ENCODE results near the gene PKNOX2. TPM values are rescaled to one million over a fixed set of nuclear protein-coding genes. Genes with fewer than 3 reads are reported as not detected.

The PKNOX2 gene
- total RNA-seq, 4 donors from 2014 or later, result 1.2 to 5.7 (median 2.2) TPM

GRCh38 chr11:125394296-125394695 lies 229.7 kb downstream of the PKNOX2 start:
- Histone ChIP-seq H3K4me3 (no peak overlapping the region), H3K27me3 (no peaks in the 10 kb centered on the region), H3K9me3 (no peaks in the 10 kb centered on the region), H3K36me3 (peaks cover 0 to 16% of the 10 kb centered on the region in 2 donors), H3K27ac (no peak overlapping the region), H3K4me1 (peaks cover 0 to 15% (median 0%) of the 10 kb centered on the region in 3 donors)
- no peak for TF ChIP-seq POLR2A (IDR thresholded peaks at IDR 0.05)
- no peak for TF ChIP-seq CTCF (IDR thresholded peaks at IDR 0.05)
- TF ChIP-seq POLR2AphosphoS5 (IDR thresholded peaks at IDR 0.05), result no peak
- no peak for TF ChIP-seq EP300 (IDR thresholded peaks at IDR 0.05)
- ATAC-seq, result no peak
- WGBS, 2 donors (ENCODE audit: low coverage in 1 of 2), result 92 to 94% methylated on average over 2 of the region's 2 CpGs

- WGBS, 2 donors (ENCODE audit: low coverage in 1 of 2), result 82% methylated on average over 3 of the region's 5 CpGs; no CpG with 5 or more reads in 1 of the 2 donors
- no peaks in the 10 kb centered on the region for H3K4me1 ChIP-seq
- no peaks in the 10 kb centered on the region for H3K27me3 ChIP-seq
- no peak for ATAC-seq
- H3K36me3 ChIP-seq, result peaks cover 0 to 24% of the 10 kb centered on the region in 2 donors
- H3K9me3 ChIP-seq, result no peaks in the 10 kb centered on the region
- H3K27ac ChIP-seq, result no peak overlapping the region
- TF ChIP-seq POLR2AphosphoS5 (IDR thresholded peaks at IDR 0.05) (no peak), CTCF (IDR thresholded peaks at IDR 0.05) (no peak), EP300 (IDR thresholded peaks at IDR 0.05) (no peak), POLR2A (IDR thresholded peaks at IDR 0.05) (no peak)
- H3K4me3 ChIP-seq, result no peak overlapping the region
These were observed 232.9 kb downstream of the PKNOX2 start for GRCh38 chr11:125397421-125397820.

GRCh38 chr11:125398475-125398874 lies 233.9 kb downstream of the PKNOX2 start:
- Histone ChIP-seq H3K27ac (no peak overlapping the region), H3K4me1 (no peaks in the 10 kb centered on the region), H3K4me3 (no peak overlapping the region), H3K27me3 (no peaks in the 10 kb centered on the region), H3K9me3 (no peaks in the 10 kb centered on the region), H3K36me3 (peaks cover 0 to 24% of the 10 kb centered on the region in 2 donors)
- ATAC-seq, result no peak
- WGBS, 2 donors (ENCODE audit: low coverage in 1 of 2), result 80 to 87% methylated on average over 2 to 3 of the region's 4 CpGs
- TF ChIP-seq EP300 (IDR thresholded peaks at IDR 0.05) (no peak), CTCF (IDR thresholded peaks at IDR 0.05) (no peak), POLR2A (IDR thresholded peaks at IDR 0.05) (no peak), POLR2AphosphoS5 (IDR thresholded peaks at IDR 0.05) (no peak)

- Histone ChIP-seq H3K27me3 (no peaks in the 10 kb centered on the region), H3K36me3 (peaks cover 0 to 24% of the 10 kb centered on the region in 2 donors), H3K9me3 (no peaks in the 10 kb centered on the region), H3K4me3 (no peak overlapping the region), H3K27ac (no peak overlapping the region), H3K4me1 (peaks cover 0 to under 1% (median 0%) of the 10 kb centered on the region in 3 donors)
- no peak for ATAC-seq
- 74 to 89% methylated on average over 8 to 12 of the region's 12 CpGs for WGBS, 2 donors (ENCODE audit: low coverage in 1 of 2)
- no peak for TF ChIP-seq EP300 (IDR thresholded peaks at IDR 0.05)
- no peak for TF ChIP-seq CTCF (IDR thresholded peaks at IDR 0.05)
- no peak for TF ChIP-seq POLR2AphosphoS5 (IDR thresholded peaks at IDR 0.05)
- TF ChIP-seq POLR2A (IDR thresholded peaks at IDR 0.05), result no peak
These were observed 234.6 kb downstream of the PKNOX2 start for GRCh38 chr11:125398994-125399640.

GRCh38 chr11:125399945-125400344 lies 235.4 kb downstream of the PKNOX2 start:
- Histone ChIP-seq H3K27ac (no peak overlapping the region), H3K9me3 (no peaks in the 10 kb centered on the region), H3K4me3 (no peak overlapping the region), H3K4me1 (peaks cover 0 to 9% (median 0%) of the 10 kb centered on the region in 3 donors), H3K36me3 (peaks cover 0 to 24% of the 10 kb centered on the region in 2 donors), H3K27me3 (no peaks in the 10 kb centered on the region)
- WGBS, 2 donors (ENCODE audit: low coverage in 1 of 2), result 76 to 86% methylated on average over 2 to 5 of the region's 6 CpGs
- TF ChIP-seq POLR2A (IDR thresholded peaks at IDR 0.05) (no peak), CTCF (IDR thresholded peaks at IDR 0.05) (no peak), EP300 (IDR thresholded peaks at IDR 0.05) (no peak), POLR2AphosphoS5 (IDR thresholded peaks at IDR 0.05) (no peak)
- no peak for ATAC-seq

Measured in gastroesophageal sphincter (tissue), 4 donors.